ENCODE data around the gene RSU1.

DNA sequence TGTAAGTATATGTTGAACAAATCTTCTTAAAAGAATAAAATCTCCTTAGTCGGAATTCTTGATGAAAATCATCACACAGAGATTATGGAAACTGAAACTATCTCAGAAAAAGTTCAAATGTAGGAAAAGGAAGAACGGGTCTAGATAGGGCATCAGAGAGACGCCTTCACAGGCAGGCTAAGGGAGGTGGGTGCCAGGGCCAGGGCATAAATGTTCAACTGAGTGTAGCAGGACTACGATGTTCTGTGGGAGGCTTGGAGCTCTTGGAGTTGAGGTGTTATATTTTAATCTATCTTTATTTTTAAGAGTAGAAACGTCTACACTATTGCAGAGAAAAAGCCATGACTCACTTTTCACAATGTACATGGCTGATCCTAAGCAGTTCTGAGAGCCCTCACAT is 101.2 kb downstream of the RSU1 start:
- TF ChIP-seq CTCF (IDR thresholded peaks at IDR 0.05) (no peak), POLR2A (IDR thresholded peaks at IDR 0.05) (no peak), POLR2AphosphoS5 (IDR thresholded peaks at IDR 0.05) (no peak)
